Activated CD4-positive, CD25-positive, alpha-beta regulatory T cell treated with anti-CD3 and anti-CD28 coated beads, Interleukin-2, amount 50 U/mL, for 24 hours (primary cell): ENCODE measurements around the gene PCSK6.

Experiments
- ATAC-seq, 2 donors: fragments of 150-1000 bp; cut with Tn5 transposase; one replicate each; pipeline ENCODE4 v1.10.0; 2021; ENCODE audit warnings: mild to moderate bottlenecking in 1 of 2, moderate library complexity in 1 of 2

PCSK6 gene

DNA sequence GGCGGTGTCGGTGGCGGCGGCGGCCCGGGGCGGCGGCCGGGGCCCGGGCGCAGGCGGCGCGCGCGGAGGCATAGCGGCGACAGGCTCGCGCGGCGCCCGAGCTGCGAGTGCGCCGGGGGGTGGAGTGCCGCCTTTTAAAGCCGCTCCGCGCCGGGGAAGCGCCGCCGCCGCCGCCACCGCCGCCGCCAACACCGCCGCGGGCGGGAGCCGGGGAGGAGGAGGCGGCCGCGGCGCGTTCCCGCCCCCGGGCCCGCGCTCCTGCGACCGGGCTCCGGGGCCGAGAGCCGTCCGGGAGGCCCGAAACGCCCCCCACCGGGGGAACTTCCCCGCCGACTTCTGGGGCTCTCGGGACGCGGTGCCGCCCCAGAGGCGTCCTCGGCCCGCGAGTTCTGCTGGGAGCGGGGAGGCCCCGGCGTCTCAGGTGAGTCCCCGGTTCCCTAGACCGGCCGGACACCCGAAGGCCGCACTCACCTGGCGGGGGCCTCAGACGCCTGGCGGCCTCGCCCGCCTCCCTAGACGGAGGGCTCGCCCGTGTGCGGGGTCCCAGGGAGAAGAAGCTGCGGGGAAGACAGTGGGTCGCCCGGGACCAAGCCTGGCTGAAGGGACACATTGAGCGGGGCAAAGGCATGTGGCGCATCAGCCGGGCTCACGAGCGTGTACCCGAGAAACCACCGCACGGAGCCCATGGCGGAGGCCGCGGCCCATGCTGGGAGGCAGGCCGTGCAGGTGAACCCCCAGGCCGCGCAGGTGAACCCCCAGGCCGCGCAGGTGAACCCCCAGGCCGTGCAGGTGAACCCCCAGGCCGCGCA is at the start of gene PCSK6:
Gene PCSK6, minus strand, starts transcription at position 109 of the 809 bp plus-strand sequence. Its CDS starts 37 bp downstream, at position 72.
- ATAC-seq, result no peak

DNA sequence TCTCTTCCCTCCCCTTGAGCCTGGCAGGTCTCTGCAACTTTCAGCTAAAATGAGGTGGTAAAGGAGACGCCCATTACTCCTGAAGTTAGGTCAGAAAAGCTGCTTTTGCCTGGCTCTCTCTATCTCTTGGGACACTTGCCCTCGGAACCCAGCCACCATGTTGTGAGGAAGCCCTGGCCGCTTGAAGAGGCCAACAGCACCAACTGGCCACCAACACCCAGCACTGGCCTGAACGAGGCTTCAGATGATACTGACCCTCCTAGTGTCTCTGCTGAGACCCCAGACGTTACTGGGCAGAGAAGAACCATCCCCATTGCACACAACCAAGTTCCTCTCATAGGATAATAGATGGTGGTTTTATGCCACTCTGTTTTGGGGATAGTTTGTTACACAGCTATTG is 49.5 kb upstream of the PCSK6 start:
- ATAC-seq, result no peak

- no peak for ATAC-seq
Observed at GRCh38 chr15:101538177-101538576, 48.7 kb upstream of the PCSK6 start.

DNA sequence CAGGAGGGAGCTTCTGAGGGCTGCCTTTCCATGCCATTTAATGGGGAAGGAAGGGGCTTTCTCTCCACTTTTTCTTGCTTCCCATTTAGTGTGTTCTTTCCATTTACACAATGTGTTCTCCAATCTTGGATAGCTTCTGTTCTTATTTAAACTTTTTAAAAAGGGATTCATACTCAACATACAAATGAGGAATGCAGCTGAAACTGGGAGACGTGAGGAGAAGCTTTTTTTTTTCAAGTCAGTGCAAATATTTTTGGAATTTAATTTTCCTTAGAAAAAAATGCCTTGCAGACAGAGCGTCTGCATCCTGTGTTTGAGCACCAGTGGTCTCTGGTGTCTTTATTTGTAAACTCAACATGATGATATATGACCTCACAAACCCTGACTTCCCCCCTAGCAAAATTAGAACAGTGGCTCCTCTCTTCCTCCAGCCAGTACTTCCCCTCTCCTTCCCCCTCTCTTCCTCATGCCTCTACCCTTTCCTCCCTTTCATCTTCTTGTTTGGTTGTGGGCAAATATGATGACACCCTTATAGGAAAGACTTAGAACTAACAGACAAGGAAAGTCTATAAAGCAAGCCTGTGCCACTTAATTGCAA is 48.1 kb upstream of the PCSK6 start:
- no peak for ATAC-seq

GRCh38 chr15:101536875-101537405 is 47.4 kb upstream of the PCSK6 start:
- no peak for ATAC-seq

DNA sequence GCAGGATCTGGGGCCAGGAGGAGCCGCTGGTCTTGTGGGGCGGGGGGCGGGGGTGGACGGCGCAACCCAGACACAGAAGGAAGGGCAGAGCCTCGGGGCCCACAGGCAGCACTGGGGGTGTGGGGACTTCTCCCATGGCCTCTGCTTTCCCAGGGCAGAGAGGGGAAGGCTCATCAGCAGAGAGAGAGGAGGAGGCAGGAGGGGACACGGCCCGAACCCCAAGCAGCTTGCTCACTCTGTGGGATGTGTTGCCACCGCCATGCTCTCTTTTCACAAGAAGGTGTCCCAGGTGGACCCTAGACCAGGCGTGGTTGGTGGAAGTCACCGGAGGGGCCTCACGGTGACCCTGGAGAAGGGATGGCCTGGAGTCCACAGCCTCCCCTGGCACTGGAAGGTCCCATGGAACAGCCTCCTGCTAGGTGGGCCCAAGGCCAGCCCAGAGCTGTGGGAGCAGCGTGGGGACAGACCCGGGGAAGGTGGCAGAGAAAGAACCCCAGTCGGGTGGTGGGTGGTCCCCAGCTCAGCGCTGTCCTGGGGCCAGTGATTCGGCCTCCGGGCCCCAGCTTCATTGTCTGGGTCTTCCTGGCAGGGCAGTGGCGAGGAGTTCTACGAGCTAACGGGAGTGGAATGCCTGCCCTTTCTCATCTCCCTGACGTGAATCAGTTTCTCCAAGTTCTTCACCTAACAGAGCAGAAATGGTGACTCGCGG is 46.8 kb upstream of the PCSK6 start:
- no peak for ATAC-seq

DNA sequence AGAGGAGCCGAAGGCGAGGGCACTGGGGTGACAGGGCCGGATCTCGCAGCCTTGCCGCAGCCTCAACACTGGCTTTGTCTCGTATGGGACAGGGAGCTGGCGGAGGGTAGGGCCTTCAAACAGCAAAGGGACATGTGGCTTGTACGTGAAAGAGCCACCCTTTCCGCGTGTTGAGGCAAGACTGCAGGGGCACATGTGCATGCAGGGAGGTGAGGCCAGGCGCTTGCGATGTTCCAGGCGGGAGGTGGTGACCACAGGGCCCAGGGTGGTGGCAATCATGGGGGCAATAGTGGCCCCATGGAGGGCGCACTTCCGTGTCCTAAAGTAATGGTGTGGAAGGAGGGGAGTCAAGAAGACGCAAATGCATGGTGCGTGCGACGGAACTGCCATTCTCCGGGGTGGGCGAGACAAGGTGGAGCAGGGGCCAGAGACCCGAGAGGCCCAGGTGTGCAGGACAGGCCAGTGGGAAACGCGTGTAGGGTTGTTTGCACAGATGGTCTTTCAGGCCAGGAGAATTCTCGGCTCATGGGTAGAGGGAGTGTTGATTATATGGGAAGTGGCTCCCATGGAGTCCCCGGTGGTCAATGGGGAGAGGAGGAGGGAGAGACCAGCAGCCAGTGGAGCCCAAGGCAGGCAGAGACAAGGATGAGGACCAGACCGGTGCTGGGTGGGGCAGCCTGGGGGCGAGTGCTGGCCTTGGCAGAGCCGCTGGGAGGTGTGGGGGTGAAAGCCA is 45.8 kb upstream of the PCSK6 start:
- ATAC-seq, result no peak

GRCh38 chr15:101534376-101534970 is 45.0 kb upstream of the PCSK6 start:
- no peak for ATAC-seq

DNA sequence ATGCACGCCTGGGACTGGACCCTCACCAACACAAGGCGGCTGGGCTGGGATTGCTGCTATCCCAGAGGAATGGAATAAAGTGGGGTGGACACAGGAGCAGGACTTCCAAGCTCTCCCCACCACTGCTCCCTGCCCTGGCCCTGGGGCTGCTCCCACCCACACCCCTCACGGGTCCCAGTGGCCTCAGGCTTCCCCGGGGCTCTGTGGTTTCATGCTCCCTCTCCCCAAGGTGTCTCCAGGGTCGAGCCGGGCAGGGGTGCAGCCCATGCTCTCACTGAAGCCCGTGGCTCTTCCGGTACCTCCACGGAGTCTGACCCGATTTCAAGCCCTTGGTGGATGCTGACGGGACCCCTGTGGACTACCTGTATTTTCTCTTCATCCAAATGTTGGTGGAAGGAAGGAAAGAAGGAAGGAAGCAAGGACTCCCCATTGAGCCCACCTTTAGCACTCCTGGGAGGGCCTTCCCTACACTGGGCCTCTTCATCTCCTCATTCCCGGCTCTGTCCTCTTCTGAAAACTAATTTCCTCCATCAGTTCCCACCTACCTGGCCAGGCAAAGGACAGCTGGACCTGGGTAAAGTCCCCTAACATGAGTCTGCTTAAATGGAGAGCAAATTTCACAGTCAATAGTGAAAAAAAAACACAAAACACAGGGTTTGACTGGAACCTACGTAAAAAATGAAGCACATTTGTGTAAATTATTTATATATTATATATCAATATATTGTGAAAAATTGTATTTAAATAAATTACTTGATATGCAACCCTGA is 44.0 kb upstream of the PCSK6 start:
- no peak for ATAC-seq

GRCh38 chr15:101532865-101533264 is 43.4 kb upstream of the PCSK6 start:
- no peak for ATAC-seq

- no peak for ATAC-seq
Observed at GRCh38 chr15:101531170-101531569, 41.7 kb upstream of the PCSK6 start.

GRCh38 chr15:101530224-101530958 is 40.9 kb upstream of the PCSK6 start:
- no peak for ATAC-seq

DNA sequence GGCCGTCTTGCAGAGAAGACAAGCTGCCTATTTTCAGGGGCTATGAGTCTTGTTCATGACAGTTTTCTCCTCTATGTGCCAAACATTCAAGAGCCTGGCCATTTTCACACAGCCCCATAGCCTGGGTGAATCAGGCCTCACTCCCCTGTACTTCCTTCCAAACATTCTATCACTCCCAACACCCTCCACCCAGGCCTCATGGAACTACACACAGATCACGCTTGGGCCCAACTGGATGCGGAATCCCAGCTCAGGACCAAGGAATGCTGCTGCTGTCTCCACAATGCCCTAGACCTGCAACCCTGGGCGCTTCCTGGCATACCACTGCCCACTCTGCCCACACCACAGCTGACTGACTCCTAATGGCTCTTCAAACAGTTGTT is 39.4 kb upstream of the PCSK6 start:
- ATAC-seq, result no peak

DNA sequence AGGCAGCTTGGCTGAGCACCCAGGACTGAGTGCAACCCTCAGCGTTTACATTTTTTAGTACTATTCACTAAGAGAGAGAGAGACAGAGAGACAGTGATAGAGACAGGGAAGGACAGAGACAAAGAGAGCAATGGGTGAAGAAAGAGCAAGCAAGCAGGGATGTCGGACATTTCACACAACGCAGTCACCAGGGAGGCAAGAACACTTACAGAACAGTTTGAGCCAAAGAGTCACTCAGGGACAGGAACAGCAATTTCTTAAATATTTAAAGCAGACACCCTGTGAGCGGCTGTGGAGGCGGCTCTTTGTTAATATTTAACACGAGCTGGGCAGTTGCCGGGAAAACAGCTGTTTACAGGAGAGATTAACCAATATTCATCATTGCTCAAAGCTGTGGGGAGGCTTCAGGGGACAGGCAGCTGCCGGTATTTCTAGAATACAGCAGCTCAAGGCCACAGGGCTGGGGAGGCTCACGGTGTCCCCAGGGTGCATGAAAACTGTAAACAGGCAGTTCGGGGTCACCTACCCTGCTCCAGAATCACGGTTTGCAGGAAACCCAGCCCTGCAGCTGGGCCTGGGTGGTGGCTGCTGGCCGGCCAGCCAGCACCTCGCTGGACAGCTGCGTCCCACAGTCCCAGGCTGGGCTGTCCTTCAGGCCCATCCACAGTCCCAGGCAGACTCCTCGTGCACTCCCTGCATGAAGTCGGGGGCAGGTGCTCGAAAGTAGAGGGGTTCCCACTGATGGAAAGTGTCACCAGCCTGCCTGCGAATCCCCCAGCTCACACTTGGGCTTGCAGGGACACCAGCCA is 38.8 kb upstream of the PCSK6 start:
- no peak for ATAC-seq

GRCh38 chr15:101526890-101527289 is 37.4 kb upstream of the PCSK6 start:
- no peak for ATAC-seq

DNA sequence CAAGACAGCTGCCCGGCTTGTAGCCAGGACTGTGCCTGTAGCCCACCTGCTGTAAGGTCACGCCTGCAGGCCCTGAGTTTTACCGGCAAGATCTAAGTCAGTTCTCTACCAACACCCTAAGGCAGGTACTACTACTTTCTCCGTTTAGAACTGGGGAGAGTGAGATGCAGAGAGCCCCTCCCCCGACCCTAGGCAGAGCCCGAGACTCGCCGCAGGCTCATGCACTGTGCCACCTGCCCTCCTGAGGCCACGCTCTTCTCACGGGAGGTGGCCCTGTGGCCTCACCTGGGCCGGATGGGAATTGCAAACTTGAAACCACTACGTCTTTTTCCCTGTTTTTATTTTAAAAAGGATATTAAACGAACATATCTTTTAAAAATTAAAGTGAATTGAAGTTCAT is 36.9 kb upstream of the PCSK6 start:
- ATAC-seq, result no peak

- no peak for ATAC-seq
Observed at GRCh38 chr15:101526021-101526420, 36.5 kb upstream of the PCSK6 start.

DNA sequence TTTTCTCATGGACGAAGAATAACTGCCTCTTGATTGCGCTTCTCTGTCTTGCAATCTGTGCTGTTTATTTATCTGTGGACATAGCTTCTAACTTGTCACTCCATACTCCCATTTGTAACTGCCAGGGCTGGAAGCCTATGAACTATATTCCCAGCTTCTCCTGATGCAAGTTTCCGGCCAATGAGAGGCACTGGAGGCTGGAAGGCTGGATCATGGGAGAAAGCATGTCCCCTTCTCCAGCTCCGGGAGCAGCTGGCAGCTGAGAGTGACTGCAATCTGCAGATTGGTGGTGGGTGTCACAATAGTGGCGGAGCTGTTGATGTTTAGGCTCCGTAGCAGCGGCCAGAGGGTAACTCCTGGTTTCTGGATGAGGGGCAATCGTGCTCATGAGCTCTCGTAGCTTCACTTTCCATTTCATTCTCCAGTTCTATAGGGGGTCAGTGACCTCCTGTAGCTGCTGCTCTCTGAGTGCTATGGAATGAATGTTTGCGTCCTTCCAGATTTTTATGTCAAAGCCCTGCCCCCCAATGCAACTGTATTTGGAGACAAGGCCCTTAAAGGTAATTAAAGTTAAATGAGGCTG is 35.7 kb upstream of the PCSK6 start:
- ATAC-seq, result no peak

GRCh38 chr15:101523560-101523940 is 34.0 kb upstream of the PCSK6 start:
- no peak for ATAC-seq
